GM23248 (cell line): ENCODE measurements around the gene ZNF22. TPM values are rescaled to one million over a fixed set of nuclear protein-coding genes. Genes with fewer than 3 reads are reported as not detected.

Source experiments
- DNase-seq: peaks from one replicate; pipeline ENCODE4 v3.0.0-alpha.2; 2015
- H2AFZ ChIP-seq: fragments of 200-600 bp; sonication (generic); 2 replicates; pipeline ENCODE4 v1.6.1; 2016; ENCODE audit warnings: antibody characterized with exemption
- H3F3A ChIP-seq: fragments of 200-600 bp; sonication (generic); 2 replicates; pipeline ENCODE4 v1.6.1; 2016; ENCODE audit warnings: mild to moderate bottlenecking, antibody characterized with exemption, mixed run types; ENCODE audit not compliant: insufficient read depth
- H3K27ac ChIP-seq: fragments of 200-600 bp; sonication (generic); 2 replicates; pipeline ENCODE4 v1.5.1; 2016; ENCODE audit warnings: mild to moderate bottlenecking
- H3K27me3 ChIP-seq: fragments of 200-600 bp; sonication (generic); replicated peaks from 2 replicates; pipeline ENCODE4 v1.6.1; 2016; ENCODE audit warnings: mild to moderate bottlenecking; ENCODE audit not compliant: insufficient read depth
- H3K36me3 ChIP-seq: fragments of 200-600 bp; sonication (generic); 2 replicates; pipeline ENCODE4 v1.6.1; 2016; ENCODE audit warnings: low read depth, mild to moderate bottlenecking
- H3K4me1 ChIP-seq: fragments of 200-600 bp; sonication (generic); 2 replicates; pipeline ENCODE4 v1.6.1; 2016; ENCODE audit warnings: mild to moderate bottlenecking; ENCODE audit not compliant: insufficient read depth
- H3K4me2 ChIP-seq: fragments of 200-600 bp; sonication (generic); one replicate; pipeline ENCODE4 v1.6.1; 2016; ENCODE audit warnings: mild to moderate bottlenecking; ENCODE audit not compliant: unreplicated experiment
- H3K4me3 ChIP-seq: fragments of 200-600 bp; sonication (generic); 2 replicates; pipeline ENCODE4 v1.5.1; 2016; ENCODE audit warnings: mild to moderate bottlenecking
- H3K79me2 ChIP-seq: fragments of 200-600 bp; sonication (generic); 2 replicates; pipeline ENCODE4 v1.6.1; 2016; ENCODE audit warnings: mild to moderate bottlenecking; ENCODE audit not compliant: insufficient read depth
- H3K9ac ChIP-seq: fragments of 200-600 bp; sonication (generic); 2 replicates; pipeline ENCODE4 v1.6.1; 2016; ENCODE audit warnings: mild to moderate bottlenecking
- H3K9me2 ChIP-seq: fragments of 200-600 bp; sonication (generic); 2 replicates; pipeline ENCODE4 v1.6.1; 2016; ENCODE audit warnings: mixed run types, mild to moderate bottlenecking, moderate library complexity; ENCODE audit not compliant: insufficient read depth
- H3K9me3 ChIP-seq: fragments of 200-600 bp; sonication (generic); one replicate; pipeline ENCODE4 v1.6.1; 2017; ENCODE audit warnings: low read depth
- H4K20me1 ChIP-seq: fragments of 200-600 bp; sonication (generic); 2 replicates; pipeline ENCODE4 v1.6.0; 2016; ENCODE audit not compliant: insufficient read depth
- EZH2 ChIP-seq: fragments of 200-600 bp; sonication (generic); IDR thresholded peaks from 2 replicates; pipeline ENCODE4 v1.6.1; 2018; ENCODE audit warnings: antibody characterized with exemption, mild to moderate bottlenecking; ENCODE audit not compliant: insufficient read depth, poor library complexity, severe bottlenecking
- EZH2phosphoT487 ChIP-seq: fragments of 200-600 bp; sonication (generic); IDR thresholded peaks from 2 replicates; pipeline ENCODE4 v1.6.1; 2018; ENCODE audit warnings: antibody characterized with exemption, moderate library complexity, mild to moderate bottlenecking, low read depth; ENCODE audit not compliant: insufficient read depth
- WGBS, 2 experiments: methylation state at CpG; one replicate each; pipeline ENCODE4 v1.1.6; 2015 to 2017; ENCODE audit warnings: low lambda C conversion rate in 2 of 2, low coverage in 1 of 2; ENCODE audit errors: missing lambda C conversion rate in 2 of 2; 5-methylcytosine and 5-hydroxymethylcytosine counted together
- in situ Hi-C: fragments of 300-500 bp; cut with MboI; formaldehyde crosslinking; loops from 2 replicates; pipeline ENCODE4 v1.15.0; 2020
- polyA plus RNA-seq: library from polyadenylated mRNA; unstranded; fragments of >200 nt; fragmentation: Nextera tagmentation; extraction: Ambion mirVana; gene quantifications from 2 replicates; pipeline ENCODE4 v1.2.1, GENCODE V29; 2016
- total RNA-seq: library from RNA; depleted of rRNA; stranded (reverse); fragments of >200 nt; shearing (Covaris generic); gene quantifications from 2 replicates; pipeline ENCODE4 v1.2.3, GENCODE V29; 2014

Gene ZNF22
- total and polyA plus RNA-seq, 2 experiments from 2014 or later: 15.5 to 17.3 TPM

DNA sequence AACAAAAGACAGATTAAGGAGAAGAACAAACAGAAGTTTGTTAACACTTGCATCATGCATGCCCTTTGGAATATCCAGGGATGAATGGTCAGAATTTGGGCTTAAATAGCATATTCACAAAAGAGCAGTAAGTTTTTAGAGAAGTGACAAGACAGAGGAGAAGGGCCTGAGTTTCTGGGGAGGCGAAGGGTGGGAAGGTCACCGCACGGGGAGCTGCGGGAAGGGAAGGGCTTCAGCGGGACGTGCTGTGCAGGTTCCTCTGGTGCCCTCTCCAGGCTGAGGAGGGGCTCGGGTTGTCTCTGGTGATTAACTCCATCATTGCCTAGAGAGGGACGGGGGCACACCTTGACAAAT lies 10.4 kb upstream of the ZNF22 start:
- in situ Hi-C loops: loop anchor here (25.0 kb wide), 1 partner anchor 1328 kb away; no protein-coding TSS in a partner anchor
- Histone ChIP-seq H3F3A (peaks cover under 1% of the 10 kb centered on the region; the same call in 1 of the 2 replicates), H3K9ac (no peak overlapping the region), H3K27ac (no peak overlapping the region), H3K27me3 (no peaks in the 10 kb centered on the region), H3K79me2 (no peaks in the 10 kb centered on the region), H3K4me3 (no peak overlapping the region), H3K36me3 (no peaks in the 10 kb centered on the region), H3K9me3 (no peaks in the 10 kb centered on the region), H3K4me2 (no peak overlapping the region), H3K4me1 (peaks cover 12% of the 10 kb centered on the region), H4K20me1 (no peaks in the 10 kb centered on the region), H3K9me2 (no peaks in the 10 kb centered on the region), H2AFZ (no peak overlapping the region)
- WGBS, 2 experiments: 95 to 96% methylated on average over 8 of the region's 8 CpGs
- DNase-seq: no peak
- TF ChIP-seq EZH2: no peak
- no peak for TF ChIP-seq EZH2phosphoT487

GRCh38 chr10:44990965-44991364 lies 9.8 kb upstream of the ZNF22 start:
- Histone ChIP-seq H3K27ac (no peak overlapping the region), H3K79me2 (no peaks in the 10 kb centered on the region), H3K9ac (no peak overlapping the region), H3K9me2 (no peaks in the 10 kb centered on the region), H2AFZ (no peak overlapping the region), H3K9me3 (no peaks in the 10 kb centered on the region), H3K4me2 (no peak overlapping the region), H3K27me3 (no peaks in the 10 kb centered on the region), H3K4me1 (peaks cover 19% of the 10 kb centered on the region), H3F3A (peaks cover 7% of the 10 kb centered on the region), H3K36me3 (no peaks in the 10 kb centered on the region), H3K4me3 (no peak overlapping the region), H4K20me1 (no peaks in the 10 kb centered on the region)
- WGBS, 2 experiments: 92 to 93% methylated on average over 7 of the region's 7 CpGs
- DNase-seq: no peak
- no peak for TF ChIP-seq EZH2
- TF ChIP-seq EZH2phosphoT487: no peak
- in situ Hi-C loops: loop anchor here (25.0 kb wide), 1 partner anchor 1329 kb away; no protein-coding TSS in a partner anchor

DNA sequence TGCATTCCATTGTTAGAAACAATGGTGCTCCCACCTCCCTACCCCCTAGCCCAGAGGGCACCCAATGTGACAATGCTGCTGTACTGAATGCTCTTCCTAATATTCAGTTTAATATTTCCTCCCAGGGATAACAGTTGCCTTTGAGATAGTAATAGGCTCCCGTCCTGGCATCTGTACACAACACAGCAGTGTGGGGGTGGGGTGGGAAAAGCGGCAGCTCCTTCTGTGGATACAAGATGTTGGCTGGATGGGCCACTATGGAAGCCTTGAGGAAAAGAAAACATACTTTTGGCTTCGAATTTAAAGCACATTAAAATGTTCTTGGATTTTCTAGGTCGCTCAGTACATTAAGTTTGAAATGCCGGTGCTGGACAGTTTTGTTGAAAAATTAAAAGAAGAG lies 9.2 kb upstream of the ZNF22 start:
- Histone ChIP-seq H3K4me1 (peaks cover 25% of the 10 kb centered on the region), H3K9me2 (no peaks in the 10 kb centered on the region), H3K9me3 (no peaks in the 10 kb centered on the region), H3K27me3 (no peaks in the 10 kb centered on the region), H3K79me2 (no peaks in the 10 kb centered on the region), H3K4me3 (no peak overlapping the region), H2AFZ (no peak overlapping the region), H3K27ac (no peak overlapping the region), H3F3A (peaks cover 10% of the 10 kb centered on the region), H3K4me2 (no peak overlapping the region), H3K9ac (no peak overlapping the region), H3K36me3 (no peaks in the 10 kb centered on the region), H4K20me1 (no peaks in the 10 kb centered on the region)
- in situ Hi-C loops: loop anchor here (25.0 kb wide), 1 partner anchor 1329 kb away; no protein-coding TSS in a partner anchor
- no peak for TF ChIP-seq EZH2
- no peak for DNase-seq
- 68% methylated on average over 5 of the region's 5 CpGs for WGBS, 2 experiments

GRCh38 chr10:44992070-44992731 lies 8.5 kb upstream of the ZNF22 start:
- WGBS, 2 experiments: 82 to 83% methylated on average over 11 of the region's 11 CpGs
- Histone ChIP-seq H3K9me3 (no peaks in the 10 kb centered on the region), H3K9me2 (no peaks in the 10 kb centered on the region), H3K27me3 (no peaks in the 10 kb centered on the region), H3K9ac (no peak overlapping the region), H3K36me3 (no peaks in the 10 kb centered on the region), H3K27ac (no peak overlapping the region), H3K79me2 (no peaks in the 10 kb centered on the region), H3F3A (peaks cover 10% of the 10 kb centered on the region), H3K4me3 (no peak overlapping the region), H3K4me2 (no peak overlapping the region), H4K20me1 (no peaks in the 10 kb centered on the region), H3K4me1 (peaks cover 25% of the 10 kb centered on the region), H2AFZ (no peak overlapping the region)
- in situ Hi-C loops: loop anchor here (25.0 kb wide), 1 partner anchor 1330 kb away; no protein-coding TSS in a partner anchor
- TF ChIP-seq EZH2phosphoT487 (no peak), EZH2 (no peak)
- DNase-seq: no peak
